ENCODE measurements around the gene RAVER2. TPM values are rescaled to one million over a fixed set of nuclear protein-coding genes. Genes with fewer than 3 reads are reported as not detected.

RAVER2 gene
- total and polyA plus RNA-seq, 3 donors from 2014 or later, result 3.6 to 7.1 (median 6.7) TPM

DNA sequence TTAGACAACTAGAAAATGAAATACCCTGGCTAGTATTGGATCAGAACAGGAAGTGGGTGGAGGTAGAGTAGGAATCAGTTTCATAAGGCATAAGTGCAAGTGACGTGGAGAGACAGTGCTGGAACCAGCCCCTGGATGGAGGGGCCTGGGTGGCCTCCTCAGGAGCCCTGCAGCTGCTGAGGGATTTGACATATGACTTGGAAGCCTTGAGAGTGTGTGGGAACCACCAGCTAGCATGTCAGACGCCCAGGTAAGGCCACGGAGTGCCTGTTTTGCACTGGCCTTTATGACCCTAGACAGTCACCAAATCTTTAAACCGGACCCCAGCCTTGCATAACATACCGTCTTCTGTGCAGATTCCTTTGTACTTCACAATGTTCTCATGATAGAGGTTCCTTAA is 94.4 kb downstream of the RAVER2 start:
- H3K27me3 ChIP-seq, result no peaks in the 10 kb centered on the region
- no peaks in the 10 kb centered on the region for H3K9me3 ChIP-seq
- no peaks in the 10 kb centered on the region for H3K36me3 ChIP-seq (ENCODE audit: low read depth, missing control alignments)
- no peak overlapping the region for H3K4me3 ChIP-seq
- intact Hi-C loops (cut with DNase I; ENCODE audit: low total_unique reads), result no loop called here
- no peak overlapping the region for H3K27ac ChIP-seq
- WGBS, 2 donors, result 87 to 92% methylated on average over 5 of the region's 5 CpGs
- H3K4me1 ChIP-seq, result no peaks in the 10 kb centered on the region
- no peak for TF ChIP-seq CTCF (IDR thresholded peaks at IDR 0.05)
- no peak for DNase-seq

DNA sequence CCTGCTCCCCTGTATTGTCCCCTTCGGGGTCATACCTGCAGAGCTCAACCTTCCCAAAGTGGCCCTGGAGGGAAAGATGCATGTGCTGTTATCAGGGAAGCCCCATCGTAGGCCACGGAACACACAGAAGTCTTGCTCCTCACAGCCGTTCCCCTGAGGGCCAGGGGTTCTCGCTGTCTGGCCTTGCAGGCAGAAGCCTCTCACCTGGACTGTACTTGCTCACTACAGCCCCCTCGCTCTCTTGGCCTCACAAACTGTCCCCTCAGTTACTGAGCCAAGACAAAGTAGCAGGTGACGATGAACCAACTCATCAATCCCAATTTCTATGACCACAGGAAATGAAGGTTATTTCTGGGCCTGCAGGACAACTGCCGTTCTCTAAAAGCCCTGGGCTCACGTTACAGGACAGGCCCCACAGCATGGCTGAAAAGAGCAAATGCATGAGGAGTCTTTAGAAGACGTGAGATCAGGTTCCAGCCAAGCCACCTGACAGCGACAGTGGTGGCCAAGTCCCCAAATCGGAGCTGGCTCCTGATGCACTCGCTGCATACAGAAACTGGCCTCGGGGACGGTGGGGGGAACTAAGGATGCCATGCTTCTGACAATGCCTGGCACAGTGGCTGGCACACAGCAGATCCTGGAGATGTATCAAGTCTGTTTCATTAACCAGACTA is 95.0 kb downstream of the RAVER2 start:
- Histone ChIP-seq H3K27ac (no peak overlapping the region), H3K27me3 (no peaks in the 10 kb centered on the region), H3K9me3 (no peaks in the 10 kb centered on the region), H3K4me1 (no peaks in the 10 kb centered on the region), H3K36me3 (ENCODE audit: low read depth, missing control alignments) (no peaks in the 10 kb centered on the region), H3K4me3 (no peak overlapping the region)
- 92 to 93% methylated on average over 11 to 15 of the region's 15 CpGs for WGBS, 2 donors
- DNase-seq, result no peak
- TF ChIP-seq CTCF (IDR thresholded peaks at IDR 0.05) (no peak), POLR2A (IDR thresholded peaks at IDR 0.05) (no peak)
- intact Hi-C loops (cut with DNase I; ENCODE audit: low total_unique reads), result no loop called here

DNA sequence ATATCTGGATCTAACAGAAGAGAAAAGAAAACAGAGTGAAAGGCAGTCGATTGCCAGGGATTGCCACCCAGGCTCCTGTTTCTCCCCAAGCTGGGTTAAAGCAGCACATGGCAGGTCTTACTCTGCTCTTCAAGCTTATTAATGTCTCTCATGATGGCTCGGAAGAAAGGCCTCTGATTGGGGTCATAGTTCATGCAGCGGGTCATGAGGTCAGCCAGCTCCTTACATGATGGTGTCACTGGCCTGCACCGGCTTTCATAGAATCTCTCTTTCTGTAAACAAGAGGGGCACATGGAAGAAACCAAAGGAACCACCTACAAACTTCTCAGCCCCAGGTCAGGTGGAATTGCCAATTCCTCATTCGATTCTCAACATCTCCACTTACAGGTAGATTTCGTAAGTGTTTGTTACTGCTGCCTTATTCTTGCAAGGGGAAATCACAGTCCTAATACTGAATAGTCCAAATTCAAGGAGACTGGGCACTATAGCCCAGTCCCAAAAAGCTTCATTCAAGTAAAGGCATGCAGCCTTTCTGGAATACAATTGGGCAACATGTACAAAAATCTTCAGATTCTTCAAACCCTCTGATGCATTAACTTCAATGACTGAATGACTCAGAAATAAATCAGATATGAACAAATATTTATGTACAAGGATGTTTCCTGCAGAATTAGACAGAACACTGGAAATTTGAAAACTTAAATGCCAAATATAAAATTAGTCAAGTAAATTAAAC is 96.6 kb downstream of the RAVER2 start:
- no peak overlapping the region for H3K27ac ChIP-seq
- no peak for TF ChIP-seq CTCF (IDR thresholded peaks at IDR 0.05)
- no peak overlapping the region for H3K4me3 ChIP-seq
- H3K27me3 ChIP-seq, result no peaks in the 10 kb centered on the region
- intact Hi-C loops (cut with DNase I; ENCODE audit: low total_unique reads), result no loop called here
- 83 to 87% methylated on average over 6 of the region's 6 CpGs for WGBS, 2 donors
- no peaks in the 10 kb centered on the region for H3K9me3 ChIP-seq
- H3K36me3 ChIP-seq (ENCODE audit: low read depth, missing control alignments), result no peaks in the 10 kb centered on the region
- H3K4me1 ChIP-seq, result no peaks in the 10 kb centered on the region
- DNase-seq, result no peak

GRCh38 chr1:64842224-64842623 is 97.3 kb downstream of the RAVER2 start:
- Histone ChIP-seq H3K27me3 (no peaks in the 10 kb centered on the region), H3K36me3 (ENCODE audit: low read depth, missing control alignments) (no peaks in the 10 kb centered on the region), H3K9me3 (no peaks in the 10 kb centered on the region), H3K27ac (no peak overlapping the region), H3K4me1 (no peaks in the 10 kb centered on the region), H3K4me3 (no peak overlapping the region)
- DNase-seq, result no peak
- intact Hi-C loops (cut with DNase I; ENCODE audit: low total_unique reads), result no loop called here
- TF ChIP-seq CTCF (IDR thresholded peaks at IDR 0.05) (no peak), POLR2A (IDR thresholded peaks at IDR 0.05) (no peak)
- WGBS, 2 donors, result 56 to 60% methylated on average over 2 of the region's 2 CpGs

- intact Hi-C loops (cut with DNase I; ENCODE audit: low total_unique reads), result no loop called here
- H3K27me3 ChIP-seq, result no peaks in the 10 kb centered on the region
- no peak for TF ChIP-seq POLR2A (IDR thresholded peaks at IDR 0.05)
- TF ChIP-seq CTCF (IDR thresholded peaks at IDR 0.05), result no peak
- no peak overlapping the region for H3K4me3 ChIP-seq
- 96% methylated on average over 9 of the region's 9 CpGs for WGBS, 2 donors
- H3K9me3 ChIP-seq, result no peaks in the 10 kb centered on the region
- H3K27ac ChIP-seq, result no peak overlapping the region
- H3K4me1 ChIP-seq, result no peaks in the 10 kb centered on the region
- H3K36me3 ChIP-seq (ENCODE audit: low read depth, missing control alignments), result no peaks in the 10 kb centered on the region
- no peak for DNase-seq
These were observed 98.8 kb downstream of the RAVER2 start for GRCh38 chr1:64843675-64844074.

All from testis (tissue), 3 donors.